Gastrocnemius medialis (tissue), 4 donors: ENCODE results near the gene BEAN1.

Source experiments
- CTCF ChIP-seq, 5 experiments: fragments of 450-650 bp in 3 of 5; fragments of 200-600 bp in 2 of 5; sonication (generic) in 2 of 5; IDR thresholded peaks in 4 of 5; conservative IDR thresholded peaks in 1 of 5; 1 replicate in 4 of 5; 2 replicates in 1 of 5; pipeline ENCODE4 v1.5.1; 2016 to 2019; ENCODE audit warnings: antibody characterized with exemption in 5 of 5, mild to moderate bottlenecking in 3 of 5, moderate library complexity in 3 of 5
- POLR2A ChIP-seq, 2 donors: fragments of 450-650 bp; IDR thresholded peaks; one replicate each; pipeline ENCODE4 v1.6.1; 2017; ENCODE audit warnings: antibody characterized with exemption in 2 of 2, mild to moderate bottlenecking in 2 of 2, moderate library complexity in 2 of 2

- TF ChIP-seq CTCF (IDR thresholded peaks at IDR 0.05 in 4 of 5, conservative IDR thresholded peaks at IDR 0.05 in 1 of 5) (no peak), POLR2A (IDR thresholded peaks at IDR 0.05) (no peak)
Observed at GRCh38 chr16:66469947-66470546, 43.0 kb downstream of the BEAN1 start.
